SK-N-MC (cell line): ENCODE measurements around the gene ADCY2.

ENCODE experiments used
- EZH2 ChIP-seq: fragments of 200-600 bp; sonication (generic); IDR thresholded peaks from one replicate; pipeline ENCODE4 v1.6.1; 2017; ENCODE audit warnings: antibody characterized with exemption
- FOXP2 ChIP-seq: optimal IDR thresholded peaks from 2 replicates; pipeline ENCODE3; 2011; ENCODE audit warnings: mild to moderate bottlenecking, moderate library complexity; ENCODE audit not compliant: insufficient read depth; ENCODE audit errors: extremely low read length, control extremely low read depth
- POLR2AphosphoS5 ChIP-seq: IDR thresholded peaks from 2 replicates; pipeline ENCODE4 v1.6.1; 2012; ENCODE audit warnings: mild to moderate bottlenecking, low read depth, low read length, borderline replicate concordance

DNA sequence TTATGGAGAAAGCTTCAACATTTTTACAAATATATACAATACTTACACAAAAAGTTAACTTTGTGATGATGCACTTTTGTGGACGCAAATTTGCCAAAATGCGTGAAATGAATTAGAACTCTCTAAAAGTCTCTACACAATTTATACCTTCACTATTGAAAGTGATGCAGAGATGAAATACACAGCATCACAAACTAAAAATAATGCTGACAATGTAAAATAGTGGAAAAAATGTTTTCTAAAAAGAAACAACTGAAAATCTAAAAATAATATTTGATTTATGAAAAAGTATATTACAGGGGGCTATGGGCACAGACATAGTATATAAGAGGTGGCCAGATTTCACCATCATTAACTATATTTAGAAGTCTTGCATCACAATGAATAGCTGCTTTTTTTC, 188.8 kb downstream of the ADCY2 start:
- TF ChIP-seq POLR2AphosphoS5 (no peak), EZH2 (no peak), FOXP2 (no peak)
